Measurements from ENCODE around the gene RAD52.

- TF ChIP-seq, protein P1, sequence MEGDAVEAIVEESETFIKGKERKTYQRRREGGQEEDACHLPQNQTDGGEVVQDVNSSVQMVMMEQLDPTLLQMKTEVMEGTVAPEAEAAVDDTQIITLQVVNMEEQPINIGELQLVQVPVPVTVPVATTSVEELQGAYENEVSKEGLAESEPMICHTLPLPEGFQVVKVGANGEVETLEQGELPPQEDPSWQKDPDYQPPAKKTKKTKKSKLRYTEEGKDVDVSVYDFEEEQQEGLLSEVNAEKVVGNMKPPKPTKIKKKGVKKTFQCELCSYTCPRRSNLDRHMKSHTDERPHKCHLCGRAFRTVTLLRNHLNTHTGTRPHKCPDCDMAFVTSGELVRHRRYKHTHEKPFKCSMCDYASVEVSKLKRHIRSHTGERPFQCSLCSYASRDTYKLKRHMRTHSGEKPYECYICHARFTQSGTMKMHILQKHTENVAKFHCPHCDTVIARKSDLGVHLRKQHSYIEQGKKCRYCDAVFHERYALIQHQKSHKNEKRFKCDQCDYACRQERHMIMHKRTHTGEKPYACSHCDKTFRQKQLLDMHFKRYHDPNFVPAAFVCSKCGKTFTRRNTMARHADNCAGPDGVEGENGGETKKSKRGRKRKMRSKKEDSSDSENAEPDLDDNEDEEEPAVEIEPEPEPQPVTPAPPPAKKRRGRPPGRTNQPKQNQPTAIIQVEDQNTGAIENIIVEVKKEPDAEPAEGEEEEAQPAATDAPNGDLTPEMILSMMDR (IDR thresholded peaks at IDR 0.05): no peak
- TF ChIP-seq POLR2AphosphoS5 (IDR thresholded peaks at IDR 0.05) (no peak), POLR2A (IDR thresholded peaks at IDR 0.05) (no peak)
These were observed 29.9 kb upstream of the RAD52 start for GRCh38 chr12:979349-979748.

All from prostate gland (tissue), 2 donors.